ENCODE data around the gene RNPEPL1.

RNPEPL1 gene

GRCh38 chr2:240576436-240577205 lies 8.3 kb downstream of the RNPEPL1 start:
- H3K4me3 ChIP-seq (ENCODE audit: low read depth, low read length) = no peak overlapping the region
- no peak for DNase-seq (ENCODE audit: low read depth)
- no peak for TF ChIP-seq CTCF (IDR thresholded peaks at IDR 0.05; ENCODE audit: low read depth, low read length)

- no peak for TF ChIP-seq POLR2A (IDR thresholded peaks at IDR 0.05; ENCODE audit: extremely low read depth, insufficient read length)
- TF ChIP-seq MAX (IDR thresholded peaks at IDR 0.05; ENCODE audit: low read depth, low read length) = no peak
- TF ChIP-seq CTCF (IDR thresholded peaks at IDR 0.05; ENCODE audit: low read depth, low read length) = no peak
- TF ChIP-seq MYC (IDR thresholded peaks at IDR 0.05; ENCODE audit: low read depth, low read length) = no peak
- no peak for DNase-seq (ENCODE audit: low read depth)
- H3K4me3 ChIP-seq (ENCODE audit: low read depth, low read length) = no peak overlapping the region
These were observed 9.2 kb downstream of the RNPEPL1 start for GRCh38 chr2:240577281-240578109.

GRCh38 chr2:240578110-240578450 lies 9.8 kb downstream of the RNPEPL1 start:
- no peak for DNase-seq (ENCODE audit: low read depth)
- no peak overlapping the region for H3K4me3 ChIP-seq (ENCODE audit: low read depth, low read length)
- no peak for TF ChIP-seq MAX (IDR thresholded peaks at IDR 0.05; ENCODE audit: low read depth, low read length)
- no peak for TF ChIP-seq MYC (IDR thresholded peaks at IDR 0.05; ENCODE audit: low read depth, low read length)
- no peak for TF ChIP-seq POLR2A (IDR thresholded peaks at IDR 0.05; ENCODE audit: extremely low read depth, insufficient read length)
- TF ChIP-seq CTCF (IDR thresholded peaks at IDR 0.05; ENCODE audit: low read depth, low read length) = no peak

GRCh38 chr2:240578488-240578887 lies 10.2 kb downstream of the RNPEPL1 start:
- no peak for DNase-seq (ENCODE audit: low read depth)

GRCh38 chr2:240579071-240579762 lies 10.9 kb downstream of the RNPEPL1 start:
- H3K4me3 ChIP-seq (ENCODE audit: low read depth, low read length) = no peak overlapping the region
- peak; percentile 55 for DNase-seq (ENCODE audit: low read depth)

More at GRCh38 chr2:240578488-240578887, 10.2 kb downstream of the RNPEPL1 start:
- TF ChIP-seq MYC (IDR thresholded peaks at IDR 0.05; ENCODE audit: low read depth, low read length) (no peak), CTCF (IDR thresholded peaks at IDR 0.05; ENCODE audit: low read depth, low read length) (no peak), POLR2A (IDR thresholded peaks at IDR 0.05; ENCODE audit: extremely low read depth, insufficient read length) (no peak), MAX (IDR thresholded peaks at IDR 0.05; ENCODE audit: low read depth, low read length) (no peak)
- no peak overlapping the region for H3K4me3 ChIP-seq (ENCODE audit: low read depth, low read length)

More at GRCh38 chr2:240579071-240579762, 10.9 kb downstream of the RNPEPL1 start:
- TF ChIP-seq MYC (IDR thresholded peaks at IDR 0.05; ENCODE audit: low read depth, low read length) = no peak
- TF ChIP-seq CTCF (IDR thresholded peaks at IDR 0.05; ENCODE audit: low read depth, low read length) = no peak
- no peak for TF ChIP-seq MAX (IDR thresholded peaks at IDR 0.05; ENCODE audit: low read depth, low read length)
- no peak for TF ChIP-seq POLR2A (IDR thresholded peaks at IDR 0.05; ENCODE audit: extremely low read depth, insufficient read length)

All from NB4 (cell line).